Endothelial cell of hepatic sinusoid (primary cell): Measurements from ENCODE around the gene XCL2.

Experiments
- in situ Hi-C: cut with HindIII; loops from 2 replicates; pipeline ENCODE4 v1.10.0; 2017; ENCODE audit warnings: low sequenced_read_pairs

The XCL2 gene

GRCh38 chr1:168518201-168518689, 25.6 kb downstream of the XCL2 start:
- in situ Hi-C loops = no loop called here

DNA sequence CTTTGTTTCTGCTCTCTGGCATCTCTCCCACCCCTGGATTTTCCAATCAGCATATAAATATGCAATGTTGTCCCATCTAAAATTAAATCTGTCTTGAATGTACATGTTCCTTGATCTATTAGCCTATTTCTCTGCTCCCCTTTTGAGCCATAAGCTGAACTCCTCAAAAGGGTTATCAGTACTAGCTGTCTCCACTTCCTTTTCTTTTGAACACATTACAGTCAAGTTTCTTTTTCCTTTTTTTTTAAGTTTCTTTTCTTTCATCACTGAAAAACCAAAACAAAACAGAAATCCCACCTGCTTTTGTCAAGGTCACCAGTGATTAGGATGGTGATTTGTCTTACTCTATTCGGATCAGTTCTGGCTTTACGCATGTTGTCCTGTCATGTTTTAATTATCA, 29.3 kb downstream of the XCL2 start:
- in situ Hi-C loops = no loop called here

- in situ Hi-C loops = no loop called here
Observed at GRCh38 chr1:168513656-168514404, 30.0 kb downstream of the XCL2 start.

- in situ Hi-C loops = no loop called here
Observed at GRCh38 chr1:168512864-168513595, 30.8 kb downstream of the XCL2 start.

GRCh38 chr1:168509875-168510791, 33.7 kb downstream of the XCL2 start:
- in situ Hi-C loops = no loop called here

DNA sequence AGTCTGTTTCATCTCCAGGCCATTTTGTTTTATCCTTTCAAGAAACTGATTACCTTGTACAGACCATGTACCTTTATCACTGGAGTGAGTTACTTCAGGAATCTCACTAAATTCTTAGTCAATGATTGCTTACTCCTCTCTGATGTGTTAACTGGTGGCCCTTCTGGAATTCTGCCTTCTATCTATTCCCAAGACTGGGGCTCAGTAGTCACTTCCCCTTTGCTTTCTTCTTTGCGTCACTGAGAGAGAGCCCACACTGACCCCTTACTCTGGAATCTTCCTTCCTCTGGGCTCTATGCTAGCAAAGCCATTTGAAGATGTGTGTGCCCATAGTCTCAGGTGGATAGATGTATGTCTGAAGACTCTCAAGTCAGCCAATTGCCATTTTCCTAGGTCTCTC, 34.6 kb downstream of the XCL2 start:
- in situ Hi-C loops = no loop called here

- in situ Hi-C loops = no loop called here
Observed at GRCh38 chr1:168507828-168508227, 36.0 kb downstream of the XCL2 start.

- in situ Hi-C loops = no loop called here
Observed at GRCh38 chr1:168507231-168507630, 36.6 kb downstream of the XCL2 start.

GRCh38 chr1:168506204-168506819, 37.5 kb downstream of the XCL2 start:
- in situ Hi-C loops = no loop called here

DNA sequence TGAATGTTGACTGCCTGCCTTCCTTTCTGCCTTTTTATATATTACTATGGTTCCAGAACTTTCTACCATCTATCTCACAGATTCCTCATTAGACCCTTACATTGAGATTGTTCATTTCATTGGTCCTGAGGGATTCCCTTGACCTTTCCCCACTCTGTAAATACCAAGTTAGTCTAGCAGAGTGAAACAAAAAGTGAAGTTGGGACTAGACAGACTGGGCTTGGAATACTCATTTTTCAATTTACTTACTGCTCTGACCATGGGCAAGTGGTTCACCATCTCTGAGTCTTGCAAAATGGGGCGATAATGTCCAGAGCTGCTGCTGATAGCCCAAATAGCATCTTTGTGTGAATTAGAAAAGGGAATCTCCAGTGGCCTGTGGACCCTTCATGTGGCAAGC, 38.8 kb downstream of the XCL2 start:
- in situ Hi-C loops = no loop called here

DNA sequence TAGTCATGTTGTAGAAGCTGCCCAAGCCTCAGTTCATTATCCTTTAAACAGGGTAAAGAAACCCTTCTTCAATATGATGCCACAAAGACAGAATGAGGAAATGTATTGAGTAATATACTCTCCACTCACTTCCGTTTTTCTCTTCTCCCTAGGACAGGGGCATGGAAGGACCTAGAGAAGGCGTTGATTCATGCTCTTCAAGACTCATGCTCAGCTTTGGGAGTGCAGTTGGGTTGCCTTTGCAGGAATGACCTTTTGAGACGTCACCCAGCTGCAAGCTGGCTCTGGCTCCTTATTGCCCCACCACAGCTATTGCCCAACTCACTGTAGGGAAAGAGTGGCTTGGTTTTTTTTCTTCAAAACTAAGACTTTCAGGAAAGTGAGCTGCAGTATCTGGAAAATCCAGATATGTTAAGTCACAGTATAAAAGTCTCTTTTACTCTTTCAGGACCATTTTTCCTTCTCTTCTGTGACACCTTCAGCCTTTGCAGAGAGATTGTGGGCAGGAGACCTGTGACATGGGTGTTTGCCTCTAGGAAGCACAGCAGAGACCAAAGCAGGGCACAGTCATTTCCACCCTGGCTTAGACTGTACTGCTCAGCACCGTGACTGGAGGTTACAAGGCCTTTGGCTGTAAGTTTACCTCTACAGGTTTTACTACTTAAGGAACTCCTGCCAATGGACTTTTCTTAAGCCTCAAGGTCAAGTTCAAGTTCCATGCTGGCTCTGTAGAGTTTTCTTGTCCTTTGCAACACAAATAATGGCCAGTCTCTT, 39.5 kb downstream of the XCL2 start:
- in situ Hi-C loops = no loop called here

- in situ Hi-C loops = no loop called here
Observed at GRCh38 chr1:168499688-168500049, 44.1 kb downstream of the XCL2 start.

GRCh38 chr1:168498956-168499687, 44.7 kb downstream of the XCL2 start:
- in situ Hi-C loops = no loop called here

GRCh38 chr1:168498159-168498631, 45.6 kb downstream of the XCL2 start:
- in situ Hi-C loops = no loop called here

- in situ Hi-C loops = no loop called here
Observed at GRCh38 chr1:168497376-168497950, 46.3 kb downstream of the XCL2 start.

- in situ Hi-C loops = no loop called here
Observed at GRCh38 chr1:168491527-168492164, 52.2 kb downstream of the XCL2 start.
